ENCODE data around the gene SLC9A9.

DNA sequence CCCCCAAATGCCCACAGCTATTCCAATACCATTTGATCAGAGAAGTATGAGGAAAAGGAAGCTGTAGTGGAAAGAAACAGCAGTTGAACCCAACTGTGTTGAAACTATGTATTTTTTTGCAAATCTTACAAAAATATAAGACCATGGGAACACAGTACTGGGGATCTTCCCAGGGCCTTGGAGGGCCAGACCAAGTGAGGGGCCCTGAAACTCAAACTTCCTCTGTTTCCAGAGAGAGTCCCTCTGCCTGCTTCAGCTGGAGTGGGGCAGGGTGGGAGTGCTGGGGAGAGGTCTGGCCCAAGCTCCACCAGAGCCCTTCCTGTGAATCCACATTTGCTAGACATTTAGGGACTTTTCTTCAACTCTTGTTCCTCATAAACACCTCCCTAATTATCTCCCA is 464.8 kb downstream of the SLC9A9 start:
- TF ChIP-seq, protein P1, sequence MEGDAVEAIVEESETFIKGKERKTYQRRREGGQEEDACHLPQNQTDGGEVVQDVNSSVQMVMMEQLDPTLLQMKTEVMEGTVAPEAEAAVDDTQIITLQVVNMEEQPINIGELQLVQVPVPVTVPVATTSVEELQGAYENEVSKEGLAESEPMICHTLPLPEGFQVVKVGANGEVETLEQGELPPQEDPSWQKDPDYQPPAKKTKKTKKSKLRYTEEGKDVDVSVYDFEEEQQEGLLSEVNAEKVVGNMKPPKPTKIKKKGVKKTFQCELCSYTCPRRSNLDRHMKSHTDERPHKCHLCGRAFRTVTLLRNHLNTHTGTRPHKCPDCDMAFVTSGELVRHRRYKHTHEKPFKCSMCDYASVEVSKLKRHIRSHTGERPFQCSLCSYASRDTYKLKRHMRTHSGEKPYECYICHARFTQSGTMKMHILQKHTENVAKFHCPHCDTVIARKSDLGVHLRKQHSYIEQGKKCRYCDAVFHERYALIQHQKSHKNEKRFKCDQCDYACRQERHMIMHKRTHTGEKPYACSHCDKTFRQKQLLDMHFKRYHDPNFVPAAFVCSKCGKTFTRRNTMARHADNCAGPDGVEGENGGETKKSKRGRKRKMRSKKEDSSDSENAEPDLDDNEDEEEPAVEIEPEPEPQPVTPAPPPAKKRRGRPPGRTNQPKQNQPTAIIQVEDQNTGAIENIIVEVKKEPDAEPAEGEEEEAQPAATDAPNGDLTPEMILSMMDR (IDR thresholded peaks at IDR 0.05 in 8 of 11, conservative IDR thresholded peaks at IDR 0.05 in 3 of 11): no peak
- TF ChIP-seq POLR2A (IDR thresholded peaks at IDR 0.05) (no peak), POLR2AphosphoS5 (IDR thresholded peaks at IDR 0.05) (no peak)
